ENCODE measurements around the gene SF1. TPM values are rescaled to one million over a fixed set of nuclear protein-coding genes. Genes with fewer than 3 reads are reported as not detected.

Gene SF1
- total and polyA plus RNA-seq, 9 of the 15 experiments (the other 6 are each of a cell fraction or from before 2014, with no cell fraction given), result 13.1 to 334 (median 111) TPM

DNA sequence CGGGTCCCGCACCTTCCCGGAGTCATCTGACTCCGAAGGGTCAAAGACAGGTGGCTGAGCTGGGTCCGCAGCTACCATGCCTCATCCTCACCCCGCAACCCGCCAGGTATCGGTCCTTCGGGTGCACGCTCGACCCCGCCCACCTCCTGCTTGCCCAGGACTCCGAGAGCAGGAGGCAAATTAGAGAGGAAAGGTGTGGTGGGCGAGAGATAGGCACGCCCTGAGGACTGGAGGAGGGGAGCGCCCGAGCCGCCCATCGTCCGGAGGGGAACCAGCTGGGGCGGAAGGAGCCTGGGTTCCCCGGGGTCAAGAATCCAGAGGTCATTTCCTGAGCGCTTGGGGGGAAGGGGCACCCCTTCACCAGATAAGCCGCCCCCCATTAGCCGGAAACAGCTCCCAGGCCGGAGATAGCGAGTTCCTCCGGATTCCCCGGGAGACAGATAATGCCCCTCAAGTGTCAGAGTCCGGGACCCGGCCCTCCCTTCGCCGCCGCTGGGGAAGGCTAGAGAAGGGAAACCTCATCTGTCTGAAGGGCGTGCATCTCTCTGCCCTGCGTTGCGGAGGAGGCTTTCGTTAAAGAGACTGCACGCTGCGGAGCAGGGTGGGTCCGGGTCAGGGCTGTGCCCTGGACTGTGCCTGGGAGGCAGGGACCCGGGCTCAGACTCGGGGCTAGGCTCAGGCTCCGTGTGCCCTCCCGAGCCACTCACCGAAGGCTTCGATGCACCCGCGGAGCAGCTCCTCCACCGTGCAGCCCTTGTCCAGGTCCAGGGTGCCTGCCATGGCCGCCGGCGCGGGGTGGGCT is 36.1 kb downstream of the SF1 start (continued):
- TF ChIP-seq, protein P1, sequence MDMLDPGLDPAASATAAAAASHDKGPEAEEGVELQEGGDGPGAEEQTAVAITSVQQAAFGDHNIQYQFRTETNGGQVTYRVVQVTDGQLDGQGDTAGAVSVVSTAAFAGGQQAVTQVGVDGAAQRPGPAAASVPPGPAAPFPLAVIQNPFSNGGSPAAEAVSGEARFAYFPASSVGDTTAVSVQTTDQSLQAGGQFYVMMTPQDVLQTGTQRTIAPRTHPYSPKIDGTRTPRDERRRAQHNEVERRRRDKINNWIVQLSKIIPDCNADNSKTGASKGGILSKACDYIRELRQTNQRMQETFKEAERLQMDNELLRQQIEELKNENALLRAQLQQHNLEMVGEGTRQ (CRISPR knock-in tag; IDR thresholded peaks at IDR 0.05), result no peak
- TF ChIP-seq TCF3 (CRISPR knock-in tag; IDR thresholded peaks at IDR 0.05) (no peak), RBM34 (IDR thresholded peaks at IDR 0.05; ENCODE audit: borderline replicate concordance, insufficient read depth, low read length) (no peak), KDM4B (IDR thresholded peaks at IDR 0.05; ENCODE audit: borderline replicate concordance in 2 of 2, low read depth in 1 of 2) (peak in 1 of 2 experiments; percentile 34; a peak in 1 of 4 replicates), EP300 (IDR thresholded peaks at IDR 0.05; ENCODE audit: low read length) (no peak; the same call in 1 of the 2 replicates), KDM2B (CRISPR knock-in tag; IDR thresholded peaks at IDR 0.05) (0 out of 2 replicates have a peak, but pooled peaks have one; percentile 18), CCNT2 (IDR thresholded peaks at IDR 0.05; ENCODE audit: borderline replicate concordance, extremely low read depth, insufficient read length, low read depth, low read length) (no peak), ATF6 (CRISPR knock-in tag; IDR thresholded peaks at IDR 0.05) (no peak), GABPB1 (CRISPR knock-in tag; IDR thresholded peaks at IDR 0.05) (no peak), KDM5B (IDR thresholded peaks at IDR 0.05; ENCODE audit: insufficient replicate concordance, low read depth, low read length) (peak; percentile 47), TCF7 (IDR thresholded peaks at IDR 0.05; ENCODE audit: borderline replicate concordance) (no peak), PHF21A (IDR thresholded peaks at IDR 0.05; ENCODE audit: borderline replicate concordance, low read depth) (no peak), HIVEP1 (CRISPR knock-in tag; IDR thresholded peaks at IDR 0.05) (no peak), LEF1 (IDR thresholded peaks at IDR 0.05) (no peak), SIN3A (IDR thresholded peaks at IDR 0.05; ENCODE audit: borderline replicate concordance in 2 of 2, control insufficient read depth in 1 of 2, low read depth in 2 of 2, low read length in 2 of 2) (no peak), TAL1 (IDR thresholded peaks at IDR 0.05) (no peak), HES1 (IDR thresholded peaks at IDR 0.05; ENCODE audit: low read depth) (no peak), ELF4 (CRISPR knock-in tag; IDR thresholded peaks at IDR 0.05) (no peak), XRCC4 (IDR thresholded peaks at IDR 0.05; ENCODE audit: extremely low read depth, insufficient read depth, insufficient read length) (no peak), C11orf30 (IDR thresholded peaks at IDR 0.05; ENCODE audit: low read depth) (no peak)
- TF ChIP-seq, protein P2, sequence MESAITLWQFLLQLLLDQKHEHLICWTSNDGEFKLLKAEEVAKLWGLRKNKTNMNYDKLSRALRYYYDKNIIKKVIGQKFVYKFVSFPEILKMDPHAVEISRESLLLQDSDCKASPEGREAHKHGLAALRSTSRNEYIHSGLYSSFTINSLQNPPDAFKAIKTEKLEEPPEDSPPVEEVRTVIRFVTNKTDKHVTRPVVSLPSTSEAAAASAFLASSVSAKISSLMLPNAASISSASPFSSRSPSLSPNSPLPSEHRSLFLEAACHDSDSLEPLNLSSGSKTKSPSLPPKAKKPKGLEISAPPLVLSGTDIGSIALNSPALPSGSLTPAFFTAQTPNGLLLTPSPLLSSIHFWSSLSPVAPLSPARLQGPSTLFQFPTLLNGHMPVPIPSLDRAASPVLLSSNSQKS (CRISPR knock-in tag; IDR thresholded peaks at IDR 0.05), result no peak
- TF ChIP-seq, protein P3, sequence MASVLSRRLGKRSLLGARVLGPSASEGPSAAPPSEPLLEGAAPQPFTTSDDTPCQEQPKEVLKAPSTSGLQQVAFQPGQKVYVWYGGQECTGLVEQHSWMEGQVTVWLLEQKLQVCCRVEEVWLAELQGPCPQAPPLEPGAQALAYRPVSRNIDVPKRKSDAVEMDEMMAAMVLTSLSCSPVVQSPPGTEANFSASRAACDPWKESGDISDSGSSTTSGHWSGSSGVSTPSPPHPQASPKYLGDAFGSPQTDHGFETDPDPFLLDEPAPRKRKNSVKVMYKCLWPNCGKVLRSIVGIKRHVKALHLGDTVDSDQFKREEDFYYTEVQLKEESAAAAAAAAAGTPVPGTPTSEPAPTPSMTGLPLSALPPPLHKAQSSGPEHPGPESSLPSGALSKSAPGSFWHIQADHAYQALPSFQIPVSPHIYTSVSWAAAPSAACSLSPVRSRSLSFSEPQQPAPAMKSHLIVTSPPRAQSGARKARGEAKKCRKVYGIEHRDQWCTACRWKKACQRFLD (CRISPR knock-in tag; IDR thresholded peaks at IDR 0.05), result no peak

Data from K562 (cell line).